Measurements from ENCODE around the gene HEATR5B.
"Not testable (repeated sequence)": the region's sequence is repeated elsewhere in the genome, so short reads cannot be mapped to it uniquely, and the experiment has no call there.

HEATR5B gene

DNA sequence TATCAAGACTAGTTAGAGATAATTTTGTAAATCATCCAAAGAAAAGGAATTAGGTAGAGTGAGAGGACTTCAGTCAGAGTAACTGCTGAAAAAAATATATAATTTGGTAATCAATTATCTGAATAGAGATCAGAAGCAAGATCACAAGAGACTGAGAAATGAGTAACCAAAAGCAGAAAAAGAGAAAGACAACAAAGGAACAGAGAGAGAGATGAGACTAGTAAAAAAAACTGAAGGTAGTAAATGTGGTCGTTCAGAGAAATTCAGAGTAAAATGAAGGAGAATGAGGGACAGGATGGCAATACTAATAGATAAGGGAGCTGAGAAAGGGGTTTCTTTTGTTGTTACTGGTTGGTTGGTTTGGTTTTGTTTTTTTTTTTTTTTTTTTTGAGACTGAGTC lies 134.3 kb downstream of the HEATR5B start:
- H3K4me1 ChIP-seq (ENCODE audit: low read length) = no peaks in the 10 kb centered on the region
- H3K9ac ChIP-seq (ENCODE audit: low read length) = no peak overlapping the region
- no peaks in the 10 kb centered on the region for H3K36me3 ChIP-seq (replicated peaks; ENCODE audit: insufficient read depth, low read length)
- peaks cover 15% of the 10 kb centered on the region; the same call in 1 of the 2 replicates for H3K79me2 ChIP-seq (ENCODE audit: low read length)
- no peak overlapping the region for H3K4me3 ChIP-seq (ENCODE audit: low read length)
- DNase-seq = no peak
- no peaks in the 10 kb centered on the region for H3K9me3 ChIP-seq (replicated peaks; ENCODE audit: insufficient read depth, low read length)
- no peaks in the 10 kb centered on the region for H3F3A ChIP-seq (ENCODE audit: insufficient read depth, low read length)
- TF ChIP-seq CTCF (IDR thresholded peaks at IDR 0.05; ENCODE audit: low read length) (no peak), EZH2 (optimal IDR thresholded peaks at IDR 0.05; ENCODE audit: low read depth, low read length) (no peak), EZH2phosphoT487 (IDR thresholded peaks at IDR 0.05; ENCODE audit: low read length) (no peak)
- no peak overlapping the region for H2AFZ ChIP-seq (ENCODE audit: low read length)
- H3K27me3 ChIP-seq (replicated peaks; ENCODE audit: insufficient read depth, low read length) = no peaks in the 10 kb centered on the region
- H4K20me1 ChIP-seq (ENCODE audit: insufficient read depth, low read length) = no peaks in the 10 kb centered on the region
- no peaks in the 10 kb centered on the region for H3K9me2 ChIP-seq (replicated peaks; ENCODE audit: insufficient read depth, low read length)
- no peak overlapping the region for H3K27ac ChIP-seq (ENCODE audit: low read length)
- H3K4me2 ChIP-seq (ENCODE audit: low read depth, low read length) = no peak overlapping the region

DNA sequence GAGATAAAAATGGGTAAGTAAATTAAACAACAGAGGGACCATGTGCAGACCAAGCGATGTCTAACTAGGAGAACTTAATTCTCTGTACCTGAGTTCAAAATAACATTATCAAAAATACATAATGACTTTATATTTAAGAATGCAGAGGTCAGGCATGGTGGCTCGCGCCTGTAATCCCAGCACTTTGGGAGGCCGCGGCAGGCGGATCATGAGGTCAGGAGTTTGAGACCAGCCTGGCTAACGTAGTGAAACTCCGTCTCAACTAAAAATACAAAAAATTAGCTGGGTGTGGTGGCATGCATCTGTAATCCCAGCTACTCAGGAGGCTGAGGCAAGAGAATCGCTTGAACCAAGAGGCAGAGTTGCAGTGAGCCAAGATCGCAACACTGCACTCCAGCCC lies 138.9 kb downstream of the HEATR5B start:
- not testable (repeated sequence) for DNase-seq; H3K9me2 ChIP-seq (replicated peaks; ENCODE audit: insufficient read depth, low read length); H3K36me3 ChIP-seq (replicated peaks; ENCODE audit: insufficient read depth, low read length); H4K20me1 ChIP-seq (ENCODE audit: insufficient read depth, low read length); H3K79me2 ChIP-seq (ENCODE audit: low read length); H3K4me2 ChIP-seq (ENCODE audit: low read depth, low read length); H3K9me3 ChIP-seq (replicated peaks; ENCODE audit: insufficient read depth, low read length); H3F3A ChIP-seq (ENCODE audit: insufficient read depth, low read length); H3K4me3 ChIP-seq (ENCODE audit: low read length); H2AFZ ChIP-seq (ENCODE audit: low read length); H3K4me1 ChIP-seq (ENCODE audit: low read length); H3K27ac ChIP-seq (ENCODE audit: low read length); H3K27me3 ChIP-seq (replicated peaks; ENCODE audit: insufficient read depth, low read length); H3K9ac ChIP-seq (ENCODE audit: low read length)

- no peak for DNase-seq
- no peaks in the 10 kb centered on the region for H3K27me3 ChIP-seq (replicated peaks; ENCODE audit: insufficient read depth, low read length)
- H3K36me3 ChIP-seq (replicated peaks; ENCODE audit: insufficient read depth, low read length) = no peaks in the 10 kb centered on the region
- H3K4me2 ChIP-seq (ENCODE audit: low read depth, low read length) = no peak overlapping the region
- H3K9me3 ChIP-seq (replicated peaks; ENCODE audit: insufficient read depth, low read length) = no peaks in the 10 kb centered on the region
- H3K9ac ChIP-seq (ENCODE audit: low read length) = no peak overlapping the region
- no peaks in the 10 kb centered on the region for H3K9me2 ChIP-seq (replicated peaks; ENCODE audit: insufficient read depth, low read length)
- H3F3A ChIP-seq (ENCODE audit: insufficient read depth, low read length) = no peaks in the 10 kb centered on the region
- no peaks in the 10 kb centered on the region for H4K20me1 ChIP-seq (ENCODE audit: insufficient read depth, low read length)
- H2AFZ ChIP-seq (ENCODE audit: low read length) = no peak overlapping the region
- H3K79me2 ChIP-seq (ENCODE audit: low read length) = peaks cover 5% of the 10 kb centered on the region; the same call in 1 of the 2 replicates
- no peak for TF ChIP-seq CTCF (IDR thresholded peaks at IDR 0.05; ENCODE audit: low read length)
- TF ChIP-seq EZH2phosphoT487 (IDR thresholded peaks at IDR 0.05; ENCODE audit: low read length) = no peak
- TF ChIP-seq EZH2 (optimal IDR thresholded peaks at IDR 0.05; ENCODE audit: low read depth, low read length) = no peak
- H3K27ac ChIP-seq (ENCODE audit: low read length) = no peak overlapping the region
- no peaks in the 10 kb centered on the region for H3K4me1 ChIP-seq (ENCODE audit: low read length)
- H3K4me3 ChIP-seq (ENCODE audit: low read length) = no peak overlapping the region
Measured at GRCh38 chr2:36941867-36942266, 142.3 kb downstream of the HEATR5B start.

DNA sequence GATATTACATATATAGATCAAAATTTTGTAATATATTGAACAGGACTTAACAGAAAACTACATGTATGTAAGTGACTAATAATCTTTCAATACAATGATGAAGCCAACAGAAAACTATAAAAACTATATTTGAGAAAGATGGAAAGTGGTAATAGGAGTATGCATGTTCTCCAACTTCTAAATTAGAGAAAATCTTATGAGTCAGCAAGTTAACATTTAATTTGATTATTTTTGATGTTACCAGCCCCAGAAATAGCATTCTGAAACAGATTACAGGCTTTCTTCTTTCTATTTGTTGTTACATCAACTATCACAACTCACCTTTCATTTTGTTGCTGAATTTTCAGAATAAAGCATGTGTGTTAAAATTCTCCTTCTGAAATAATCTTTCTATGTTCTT lies 147.6 kb downstream of the HEATR5B start:
- not testable (repeated sequence) for H3K27ac ChIP-seq (ENCODE audit: low read length); H4K20me1 ChIP-seq (ENCODE audit: insufficient read depth, low read length); H3K9me2 ChIP-seq (replicated peaks; ENCODE audit: insufficient read depth, low read length); H3K4me3 ChIP-seq (ENCODE audit: low read length); H3K79me2 ChIP-seq (ENCODE audit: low read length); H2AFZ ChIP-seq (ENCODE audit: low read length); H3K9me3 ChIP-seq (replicated peaks; ENCODE audit: insufficient read depth, low read length); H3F3A ChIP-seq (ENCODE audit: insufficient read depth, low read length); H3K4me1 ChIP-seq (ENCODE audit: low read length); H3K36me3 ChIP-seq (replicated peaks; ENCODE audit: insufficient read depth, low read length); H3K9ac ChIP-seq (ENCODE audit: low read length); H3K27me3 ChIP-seq (replicated peaks; ENCODE audit: insufficient read depth, low read length); DNase-seq; H3K4me2 ChIP-seq (ENCODE audit: low read depth, low read length)

DNA sequence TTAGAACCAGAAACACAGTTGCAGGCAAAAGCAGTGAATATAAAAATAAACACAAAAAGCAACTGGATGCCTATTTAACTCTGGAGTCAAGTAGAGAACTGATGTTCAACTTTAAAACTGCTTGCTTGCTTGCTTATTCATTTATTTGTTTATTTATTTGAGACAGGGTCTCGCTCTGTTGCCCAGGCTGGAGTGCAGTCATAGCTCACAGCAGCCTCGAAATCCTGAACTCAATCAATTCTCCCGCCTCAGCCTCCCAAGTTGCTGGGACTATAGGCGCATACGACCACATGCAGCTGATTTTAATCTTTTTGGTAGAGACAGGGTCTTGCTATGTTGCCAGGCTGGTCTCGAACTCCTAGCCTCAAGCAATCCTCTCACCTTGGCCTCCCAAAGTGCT lies 152.5 kb downstream of the HEATR5B start:
- H2AFZ ChIP-seq (ENCODE audit: low read length); H3K9ac ChIP-seq (ENCODE audit: low read length); H3K4me2 ChIP-seq (ENCODE audit: low read depth, low read length); H3K27me3 ChIP-seq (replicated peaks; ENCODE audit: insufficient read depth, low read length); H3K27ac ChIP-seq (ENCODE audit: low read length); H3K9me2 ChIP-seq (replicated peaks; ENCODE audit: insufficient read depth, low read length); H3K4me3 ChIP-seq (ENCODE audit: low read length); H3K36me3 ChIP-seq (replicated peaks; ENCODE audit: insufficient read depth, low read length); H3F3A ChIP-seq (ENCODE audit: insufficient read depth, low read length); H3K9me3 ChIP-seq (replicated peaks; ENCODE audit: insufficient read depth, low read length); DNase-seq; H3K79me2 ChIP-seq (ENCODE audit: low read length); H4K20me1 ChIP-seq (ENCODE audit: insufficient read depth, low read length); H3K4me1 ChIP-seq (ENCODE audit: low read length): not testable (repeated sequence)
